HG03354 (cell line): ENCODE measurements around the gene KLHL7.
"Not testable (repeated sequence)": the region's sequence is repeated elsewhere in the genome, so short reads cannot be mapped to it uniquely, and the experiment has no call there.

ENCODE experiments used
- ATAC-seq: cut with Tn5 transposase; IDR thresholded peaks from one replicate; pipeline ENCODE4 v1.9.1; 2021; ENCODE audit warnings: mild to moderate bottlenecking; ENCODE audit not compliant: unreplicated experiment, poor library complexity, severe bottlenecking

The KLHL7 gene

GRCh38 chr7:23211589-23211988 is 106.0 kb downstream of the KLHL7 start:
- no peak for ATAC-seq

DNA sequence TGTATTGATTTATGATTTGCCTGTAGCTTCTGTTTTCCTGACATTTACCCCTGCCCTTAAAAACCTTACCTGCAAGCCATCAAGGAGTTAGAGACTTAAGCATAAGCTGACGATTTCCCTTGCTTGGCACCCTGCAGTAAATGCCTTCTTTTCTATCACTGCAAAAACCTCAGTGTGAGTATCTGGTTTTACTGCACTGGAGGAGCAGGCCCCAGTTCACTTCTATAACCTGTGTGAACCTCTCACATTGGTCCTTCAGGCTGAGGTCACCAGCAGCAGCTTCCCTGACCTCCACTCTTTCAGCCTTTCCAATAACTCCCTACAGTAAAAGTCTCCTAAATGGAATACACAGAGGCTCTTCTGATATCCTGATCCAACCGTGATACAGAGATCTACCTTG is 106.8 kb downstream of the KLHL7 start:
- ATAC-seq: no peak

- ATAC-seq: no peak
These were observed 107.3 kb downstream of the KLHL7 start for GRCh38 chr7:23212841-23213240.

- ATAC-seq: no peak
These were observed 108.2 kb downstream of the KLHL7 start for GRCh38 chr7:23213755-23214154.

- ATAC-seq: no peak
These were observed 108.8 kb downstream of the KLHL7 start for GRCh38 chr7:23214423-23214822.

DNA sequence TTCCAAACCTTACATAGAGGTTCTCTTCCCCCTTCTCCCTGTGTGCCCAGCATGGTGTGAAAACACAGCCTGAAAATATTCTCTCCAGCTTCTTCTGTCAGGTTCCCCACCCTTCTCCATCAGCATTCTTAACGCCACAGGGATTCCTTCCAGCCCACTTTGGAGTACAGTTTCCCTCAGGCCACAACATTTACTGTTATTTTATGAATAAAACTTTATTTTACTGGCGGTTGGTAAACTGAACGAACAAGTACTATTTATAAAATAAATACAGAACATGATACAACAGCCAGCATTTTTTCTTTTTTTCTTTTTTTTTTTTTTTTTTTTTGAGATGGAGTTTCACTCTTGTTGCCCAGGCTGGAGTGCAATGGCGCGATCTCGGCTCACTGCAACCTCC is 109.4 kb downstream of the KLHL7 start:
- ATAC-seq: no peak

- no peak for ATAC-seq
These were observed 110.4 kb downstream of the KLHL7 start for GRCh38 chr7:23216021-23216420.

DNA sequence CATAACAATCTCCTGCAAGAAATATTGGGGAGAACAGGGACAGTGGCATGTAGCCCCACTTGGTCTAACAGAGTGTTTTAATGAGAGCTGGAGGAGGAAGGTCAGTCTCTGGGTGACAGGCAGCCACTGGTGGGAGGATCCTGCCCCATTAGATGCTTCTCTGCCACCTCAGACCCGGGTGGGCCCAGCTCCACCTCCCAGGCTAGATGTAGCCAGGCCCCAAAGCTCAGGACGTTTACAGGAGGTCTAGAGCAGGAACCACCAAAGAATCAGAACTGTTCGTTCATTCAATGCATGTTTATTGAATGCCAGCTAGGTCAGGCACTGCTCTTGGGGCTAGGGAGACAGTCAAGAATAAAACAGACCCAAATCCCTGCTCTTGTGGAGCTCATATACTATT is 112.6 kb downstream of the KLHL7 start:
- no peak for ATAC-seq

DNA sequence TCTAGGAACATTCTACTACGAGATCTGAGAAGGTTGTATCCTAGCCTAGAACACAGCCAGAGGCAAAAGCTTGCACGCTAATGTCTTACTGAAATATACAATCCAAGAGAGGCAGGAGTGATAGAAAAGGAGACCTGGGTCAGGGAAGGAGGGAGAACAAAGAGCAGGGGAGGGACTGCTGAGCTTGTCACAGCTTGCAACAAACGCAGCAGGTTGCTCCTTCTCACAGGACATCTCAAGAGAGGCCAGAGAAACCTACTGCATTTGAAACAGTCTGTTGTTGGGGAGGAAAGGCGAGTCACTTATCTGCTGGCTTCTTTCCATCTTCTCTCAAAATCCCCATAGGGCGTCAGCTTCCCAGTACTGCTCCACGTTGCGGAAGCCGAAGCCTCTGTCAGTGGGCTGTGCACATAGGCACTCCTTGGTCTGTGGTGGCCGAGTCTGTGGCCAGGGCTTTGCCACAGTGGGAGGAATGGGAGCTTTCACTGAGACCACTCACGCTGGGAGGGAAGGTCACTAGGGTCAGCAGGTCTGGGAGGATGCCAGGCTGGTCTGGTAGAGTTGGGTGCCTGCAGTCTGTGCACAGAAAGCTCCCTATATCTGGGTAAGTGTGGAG is 115.2 kb downstream of the KLHL7 start:
- no peak for ATAC-seq

DNA sequence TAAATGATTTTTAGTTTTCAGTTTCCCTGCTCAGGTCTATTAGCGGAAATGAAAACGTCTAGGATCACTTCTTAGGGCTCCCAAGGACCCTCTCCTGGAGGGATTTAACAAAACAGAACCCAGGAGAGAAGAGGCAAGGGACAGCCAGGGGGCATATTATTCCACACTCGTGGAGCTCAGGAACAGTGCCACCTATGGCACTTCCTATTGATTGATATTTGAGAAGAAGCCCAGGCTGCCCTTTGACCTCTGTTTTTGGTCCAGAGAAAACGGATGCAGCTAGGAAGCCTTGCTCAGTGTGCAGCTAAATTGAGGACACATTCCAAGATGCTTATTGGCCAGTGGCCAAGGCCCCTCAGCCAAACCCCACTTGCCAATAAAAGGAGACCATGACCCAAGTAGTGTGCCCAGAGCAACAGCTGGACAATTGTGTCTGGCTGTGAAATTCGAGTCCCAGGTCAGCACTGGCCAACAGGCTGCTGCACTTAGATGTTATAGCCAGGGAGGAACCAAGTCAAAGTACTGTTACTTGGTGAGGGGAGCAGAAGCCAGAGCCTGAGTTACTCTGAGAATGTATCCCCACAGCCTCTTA is 117.0 kb downstream of the KLHL7 start:
- no peak for ATAC-seq

- not testable (repeated sequence) for ATAC-seq
These were observed 118.8 kb downstream of the KLHL7 start for GRCh38 chr7:23224364-23224763.

DNA sequence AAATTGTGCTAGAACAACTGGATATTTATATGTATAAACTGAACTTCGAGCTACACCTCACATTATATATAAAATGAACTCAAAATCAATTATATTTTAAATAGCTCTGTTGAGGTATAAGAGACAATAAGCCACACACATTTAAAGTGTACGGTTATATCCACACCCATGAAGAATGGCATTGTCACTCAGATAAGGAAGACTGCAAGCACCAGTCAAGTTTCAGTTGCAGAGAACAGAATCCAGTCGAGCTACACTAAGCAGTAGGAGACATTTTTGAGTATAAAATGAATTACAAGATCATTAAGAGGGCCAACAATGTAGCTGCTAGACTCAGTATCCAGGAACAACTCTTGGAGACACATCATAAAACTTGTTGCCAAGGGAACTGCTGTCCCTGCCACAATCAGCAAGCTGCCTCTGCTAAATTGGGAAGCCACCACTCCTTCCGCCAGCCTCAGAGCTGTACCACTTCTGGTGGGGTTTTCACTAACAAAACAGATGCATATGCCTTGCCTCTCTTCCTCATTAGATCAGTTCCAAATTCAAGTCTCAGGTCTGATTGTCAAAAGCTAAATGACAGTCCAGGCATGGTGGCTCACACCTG is 121.4 kb downstream of the KLHL7 start:
- ATAC-seq: no peak
